Skeletal muscle satellite cell (primary cell): ENCODE measurements around the gene POR.

ENCODE experiments used
- H3K27me3 ChIP-seq: 2 replicates; pipeline ENCODE4 v1.7.0; 2013; ENCODE audit warnings: low read length; ENCODE audit not compliant: control insufficient read depth, insufficient read depth
- H3K36me3 ChIP-seq: 2 replicates; pipeline ENCODE4 v1.7.0; 2013; ENCODE audit warnings: mild to moderate bottlenecking, control low read depth, low read length; ENCODE audit not compliant: insufficient read depth
- H3K4me1 ChIP-seq: 2 replicates; pipeline ENCODE4 v1.7.0; 2013; ENCODE audit warnings: low read length; ENCODE audit not compliant: control insufficient read depth, insufficient read depth
- H3K4me2 ChIP-seq: 2 replicates; pipeline ENCODE4 v1.7.0; 2013; ENCODE audit warnings: mild to moderate bottlenecking, low read length
- H3K4me3 ChIP-seq: 2 replicates; pipeline ENCODE4 v1.7.0; 2013; ENCODE audit warnings: low read length
- H3K9ac ChIP-seq: 2 replicates; pipeline ENCODE4 v1.7.0; 2013; ENCODE audit warnings: mild to moderate bottlenecking, low read depth, low read length, moderate library complexity
- H3K9me3 ChIP-seq: replicated peaks from 2 replicates; pipeline ENCODE4 v1.7.0; 2013; ENCODE audit warnings: mild to moderate bottlenecking, control low read depth, low read length

POR gene

DNA sequence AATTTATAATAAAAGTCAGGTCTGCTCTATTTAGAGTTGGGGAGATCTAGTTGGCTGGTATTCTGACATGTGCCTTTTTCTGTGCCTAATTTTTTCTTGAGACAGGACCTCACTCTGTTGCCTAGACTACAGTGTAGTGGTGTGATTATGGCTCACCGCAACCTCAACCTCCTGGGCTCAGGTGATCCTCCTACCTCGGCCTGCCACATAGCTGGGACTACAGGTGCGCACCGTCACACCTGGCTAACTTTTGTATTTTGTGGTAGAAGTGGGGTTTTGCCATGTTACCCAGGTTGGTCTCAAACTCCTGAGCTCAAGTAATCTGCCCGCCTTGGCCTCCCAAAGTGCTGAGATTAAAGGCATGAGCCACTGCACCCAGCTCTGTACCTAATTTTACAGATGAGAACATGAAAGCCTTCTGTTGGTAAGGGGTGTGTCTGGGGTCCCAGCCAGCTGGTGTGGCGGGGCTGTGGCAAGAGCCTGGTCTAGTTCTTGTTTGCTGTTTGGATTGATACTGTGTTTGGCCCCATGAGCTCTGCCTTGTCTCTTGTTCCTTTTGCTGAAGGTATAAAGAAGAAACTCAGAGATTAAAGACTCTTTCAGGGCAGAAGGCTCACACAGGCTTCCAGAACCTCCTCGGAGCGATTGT, 31.4 kb downstream of the POR start:
- Histone ChIP-seq H3K4me2 (no peak overlapping the region), H3K4me1 (peaks cover 25% of the 10 kb centered on the region), H3K36me3 (peaks cover 3% of the 10 kb centered on the region), H3K9me3 (no peaks in the 10 kb centered on the region), H3K4me3 (no peak overlapping the region), H3K9ac (no peak overlapping the region), H3K27me3 (no peaks in the 10 kb centered on the region)

DNA sequence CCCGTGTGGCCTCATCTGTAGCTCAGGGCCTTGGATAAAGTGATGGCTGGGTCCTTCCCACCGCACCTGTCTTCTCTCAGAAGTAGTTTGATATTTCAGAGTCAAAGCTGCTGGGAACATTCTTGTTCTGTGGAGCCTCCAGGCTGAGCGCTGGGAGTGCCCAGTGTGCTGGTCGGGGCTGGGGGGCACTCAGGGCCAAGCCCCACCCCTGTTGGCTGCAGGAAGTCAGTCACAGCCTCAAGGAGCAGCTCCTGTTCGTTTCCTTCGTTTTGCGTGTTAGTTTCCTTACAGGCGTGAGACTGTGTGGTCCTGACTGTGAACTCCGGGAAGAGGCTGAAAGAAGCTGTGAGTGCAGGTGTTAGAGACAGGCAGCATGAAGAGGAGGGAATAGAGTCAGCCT, 33.2 kb downstream of the POR start:
- Histone ChIP-seq H3K27me3 (no peaks in the 10 kb centered on the region), H3K9me3 (no peaks in the 10 kb centered on the region), H3K36me3 (peaks cover 3% of the 10 kb centered on the region), H3K4me2 (no peak overlapping the region), H3K4me3 (no peak overlapping the region), H3K9ac (no peak overlapping the region), H3K4me1 (peaks cover 25% of the 10 kb centered on the region)

DNA sequence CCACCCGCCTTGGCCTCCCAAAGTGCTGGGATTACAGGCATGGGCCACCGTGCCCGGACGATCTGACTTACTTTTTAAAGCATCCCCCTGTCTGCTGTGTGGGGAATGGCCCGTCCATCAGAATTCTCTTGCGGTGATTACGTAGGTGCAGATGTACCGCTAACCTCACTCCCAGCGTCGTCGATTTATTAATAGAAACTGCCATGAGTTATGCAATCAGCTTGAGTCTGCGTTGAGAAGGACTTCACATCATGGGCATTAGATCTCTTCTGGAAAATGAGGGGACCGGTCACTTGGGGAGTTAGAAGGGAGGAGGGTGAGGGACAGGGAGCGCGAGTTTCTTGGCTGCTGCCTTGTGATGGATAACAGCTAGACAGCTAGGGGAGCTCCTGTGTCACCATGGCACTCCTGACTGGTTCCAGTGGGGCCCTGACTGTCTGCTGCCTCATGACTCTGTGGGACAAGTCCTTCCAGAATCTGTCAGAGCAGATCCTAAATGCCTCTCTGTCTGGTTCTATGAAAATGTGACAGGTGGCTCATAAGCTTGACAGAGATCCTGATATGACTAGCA, 35.2 kb downstream of the POR start:
- peaks cover 8% of the 10 kb centered on the region for H3K4me1 ChIP-seq
- no peaks in the 10 kb centered on the region for H3K27me3 ChIP-seq
- H3K9me3 ChIP-seq = no peaks in the 10 kb centered on the region
- H3K36me3 ChIP-seq = peaks cover 13% of the 10 kb centered on the region
- H3K9ac ChIP-seq = no peak overlapping the region
- H3K4me3 ChIP-seq = no peak overlapping the region
- no peak overlapping the region for H3K4me2 ChIP-seq

DNA sequence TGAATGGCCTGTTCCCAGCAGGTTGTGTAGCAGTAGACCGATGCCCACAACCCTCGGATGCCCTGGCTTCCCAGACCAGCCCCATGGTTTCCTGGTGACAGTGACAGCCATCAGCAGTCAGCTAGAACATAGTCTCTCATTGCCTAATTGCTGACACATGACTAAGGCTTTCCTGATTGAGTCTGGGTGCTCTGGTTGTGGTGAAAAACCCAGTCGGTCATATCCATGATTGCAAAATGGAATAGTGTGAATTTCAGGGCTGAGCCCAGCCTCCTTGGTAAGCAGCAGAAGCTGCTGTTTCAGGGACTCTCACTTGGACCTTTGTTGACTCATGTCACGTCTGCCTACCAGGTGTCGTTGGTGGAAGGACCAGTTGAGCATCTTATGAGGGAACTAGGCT, 36.6 kb downstream of the POR start:
- Histone ChIP-seq H3K4me1 (no peaks in the 10 kb centered on the region), H3K4me2 (no peak overlapping the region), H3K4me3 (no peak overlapping the region), H3K36me3 (peaks cover 20% of the 10 kb centered on the region), H3K9ac (no peak overlapping the region), H3K9me3 (no peaks in the 10 kb centered on the region), H3K27me3 (no peaks in the 10 kb centered on the region)

DNA sequence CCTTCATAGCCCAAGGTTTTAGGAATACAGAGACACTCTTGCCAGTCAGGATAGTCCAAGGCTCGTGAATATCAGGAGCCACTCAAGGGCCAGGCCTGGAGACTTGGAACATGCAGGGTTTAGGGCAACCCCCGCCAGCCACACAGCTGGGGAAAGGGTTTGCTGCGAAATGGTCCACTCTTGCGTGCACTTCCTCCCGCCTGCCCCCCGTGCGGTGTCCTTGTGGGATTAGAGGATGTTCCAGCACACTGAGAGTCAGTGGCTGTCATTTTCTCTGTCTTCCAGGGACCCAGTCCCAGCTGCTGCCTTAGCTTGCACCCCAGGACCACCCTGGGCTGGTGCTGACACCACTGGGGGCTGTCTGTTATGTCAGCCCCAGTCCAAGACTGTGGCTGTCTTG, 38.5 kb downstream of the POR start:
- H3K4me3 ChIP-seq = no peak overlapping the region
- no peak overlapping the region for H3K9ac ChIP-seq
- no peaks in the 10 kb centered on the region for H3K9me3 ChIP-seq
- H3K4me1 ChIP-seq = no peaks in the 10 kb centered on the region
- no peak overlapping the region for H3K4me2 ChIP-seq
- no peaks in the 10 kb centered on the region for H3K27me3 ChIP-seq
- H3K36me3 ChIP-seq = peaks cover 24% of the 10 kb centered on the region

DNA sequence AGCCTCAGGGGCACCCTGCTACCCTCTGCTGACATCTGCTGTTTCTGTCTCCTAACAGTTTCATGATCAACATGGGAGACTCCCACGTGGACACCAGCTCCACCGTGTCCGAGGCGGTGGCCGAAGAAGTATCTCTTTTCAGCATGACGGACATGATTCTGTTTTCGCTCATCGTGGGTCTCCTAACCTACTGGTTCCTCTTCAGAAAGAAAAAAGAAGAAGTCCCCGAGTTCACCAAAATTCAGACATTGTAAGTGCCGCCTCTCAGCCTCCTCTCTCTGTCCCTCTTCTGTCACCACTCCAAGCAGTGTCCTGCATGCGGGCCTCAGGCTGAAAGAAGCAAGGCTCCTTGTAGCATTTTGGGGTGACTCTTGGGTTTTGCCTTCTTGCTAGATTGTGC, 39.0 kb downstream of the POR start:
- H3K4me1 ChIP-seq = no peaks in the 10 kb centered on the region
- no peak overlapping the region for H3K4me3 ChIP-seq
- H3K9ac ChIP-seq = no peak overlapping the region
- no peaks in the 10 kb centered on the region for H3K9me3 ChIP-seq
- peaks cover 24% of the 10 kb centered on the region for H3K36me3 ChIP-seq
- no peaks in the 10 kb centered on the region for H3K27me3 ChIP-seq
- H3K4me2 ChIP-seq = no peak overlapping the region

DNA sequence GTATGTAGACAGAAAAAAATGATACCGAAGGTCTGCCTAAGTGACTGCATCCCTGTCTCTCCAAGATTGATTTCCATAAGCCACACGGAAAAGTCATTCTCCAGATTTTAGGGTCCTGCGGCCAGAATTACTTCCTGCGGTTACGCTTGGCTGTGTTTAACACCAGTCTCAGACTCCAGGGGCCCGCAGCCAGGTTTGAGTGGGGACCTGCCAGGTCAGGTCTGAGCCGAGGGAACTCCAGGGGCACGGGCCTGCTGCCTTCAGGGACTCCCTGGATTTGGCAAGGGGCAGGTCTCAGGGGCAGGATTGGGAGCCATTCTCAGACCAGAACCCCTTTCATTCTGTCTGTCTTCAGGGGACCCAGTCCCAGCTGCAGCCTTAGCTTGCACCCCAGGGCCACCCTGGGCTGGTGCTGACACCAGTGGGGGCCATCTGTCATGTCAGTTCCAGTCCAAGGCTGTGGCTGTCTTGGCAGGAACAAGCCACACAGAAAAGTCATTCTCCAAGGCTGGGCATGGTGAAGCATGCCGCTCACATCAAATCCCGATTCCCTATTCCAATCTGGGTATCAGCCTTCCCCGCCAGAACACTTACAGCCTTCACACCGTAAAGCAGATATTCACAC, 40.5 kb downstream of the POR start:
- Histone ChIP-seq H3K4me3 (no peak overlapping the region), H3K4me2 (no peak overlapping the region), H3K36me3 (peaks cover 24% of the 10 kb centered on the region), H3K9ac (no peak overlapping the region), H3K27me3 (no peaks in the 10 kb centered on the region), H3K9me3 (no peaks in the 10 kb centered on the region), H3K4me1 (no peaks in the 10 kb centered on the region)

DNA sequence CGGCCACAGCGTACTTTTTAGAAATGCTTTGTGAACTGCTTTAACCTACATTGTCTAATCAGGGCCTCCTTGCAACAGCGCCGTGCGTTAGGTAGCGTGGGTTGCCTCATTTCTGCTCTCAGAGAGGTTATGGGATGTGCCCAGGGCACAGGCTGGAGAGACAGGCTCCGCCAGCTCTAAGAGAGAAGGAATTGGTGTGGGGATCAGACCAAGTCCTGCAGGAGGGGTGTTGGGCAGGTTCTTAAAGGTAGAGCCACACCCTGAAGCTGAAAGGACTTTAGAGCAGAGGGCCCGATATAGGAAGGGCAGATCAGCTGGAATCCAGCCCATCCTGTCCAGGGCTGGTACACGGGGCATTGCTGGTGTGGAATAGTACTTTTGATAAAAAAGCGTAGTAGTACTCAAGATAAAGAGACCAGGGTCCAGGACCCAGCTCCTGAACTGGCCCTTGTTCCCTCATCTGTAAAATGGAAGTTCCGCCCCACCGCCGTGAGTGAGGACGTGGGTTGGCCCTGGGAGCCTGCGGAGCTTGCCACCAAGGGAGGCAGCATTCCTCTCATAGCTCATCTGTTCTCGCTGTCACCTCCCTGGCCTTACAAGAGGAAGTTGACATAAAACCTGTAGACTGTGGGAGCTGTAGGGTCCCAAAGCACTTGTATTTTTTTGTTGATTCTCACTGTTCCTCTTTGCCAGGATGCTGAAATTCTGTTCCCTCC, 42.2 kb downstream of the POR start:
- Histone ChIP-seq H3K27me3 (no peaks in the 10 kb centered on the region), H3K36me3 (peaks cover 24% of the 10 kb centered on the region), H3K9me3 (no peaks in the 10 kb centered on the region), H3K9ac (no peak overlapping the region), H3K4me2 (no peak overlapping the region), H3K4me3 (no peak overlapping the region), H3K4me1 (peaks cover 2% of the 10 kb centered on the region)

DNA sequence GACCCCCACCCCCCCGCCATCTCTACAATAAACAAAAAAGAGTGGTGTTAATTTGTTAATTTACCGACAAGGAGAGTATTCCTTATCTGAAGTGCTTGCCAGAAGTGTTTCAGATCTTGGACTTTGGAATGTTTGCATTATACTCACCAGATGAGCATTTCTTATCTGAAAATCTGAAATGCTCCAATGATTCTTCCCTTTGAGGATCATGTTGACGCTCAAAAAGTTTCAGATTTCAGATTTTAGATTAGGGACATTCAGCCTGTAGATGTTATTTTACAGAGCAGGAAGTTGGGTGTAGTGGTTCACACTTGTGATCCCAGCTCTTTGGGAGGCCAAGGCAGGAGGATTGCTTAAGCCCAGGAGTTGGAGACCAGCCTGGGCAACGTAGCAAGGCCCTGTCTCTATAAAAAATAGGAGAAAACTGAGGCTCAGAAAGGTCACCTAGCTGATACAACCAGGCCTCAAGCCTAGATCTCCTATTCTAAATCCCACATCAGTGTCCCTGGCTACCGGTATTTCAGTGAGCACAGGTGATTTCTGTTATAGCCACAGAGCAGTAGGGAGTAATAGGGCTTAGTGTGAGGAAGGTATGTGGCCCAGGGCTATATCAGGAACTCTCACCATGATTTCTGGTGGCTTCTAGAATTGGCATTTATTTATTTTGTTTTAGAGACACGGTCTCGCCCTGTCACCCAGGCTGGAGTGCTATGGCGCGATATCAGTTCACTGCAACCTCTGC, 44.0 kb downstream of the POR start:
- Histone ChIP-seq H3K27me3 (no peaks in the 10 kb centered on the region), H3K36me3 (peaks cover 21% of the 10 kb centered on the region), H3K4me1 (peaks cover 17% of the 10 kb centered on the region), H3K4me3 (no peak overlapping the region), H3K9me3 (no peaks in the 10 kb centered on the region), H3K4me2 (no peak overlapping the region), H3K9ac (no peak overlapping the region)

DNA sequence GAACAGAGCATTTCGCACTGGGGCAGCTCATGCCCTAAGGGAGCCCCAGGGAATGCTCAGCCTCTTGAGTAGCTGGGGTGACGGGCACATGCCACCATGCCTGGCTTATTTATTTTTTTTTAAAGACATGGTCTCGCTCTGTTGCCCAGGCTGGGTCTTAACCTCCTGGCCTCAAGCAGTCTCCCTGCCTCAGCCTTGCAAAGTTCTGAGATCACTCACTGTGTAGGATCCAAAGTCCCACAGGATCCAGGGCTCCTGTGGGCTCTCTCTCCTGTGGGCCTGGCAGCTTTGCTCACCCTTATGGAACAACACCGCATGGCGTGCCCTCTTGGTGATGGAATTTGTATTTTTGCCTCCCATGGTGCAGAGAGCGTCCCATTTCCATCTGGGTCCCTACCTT, 45.4 kb downstream of the POR start:
- Histone ChIP-seq H3K9me3 (no peaks in the 10 kb centered on the region), H3K4me2 (no peak overlapping the region), H3K27me3 (no peaks in the 10 kb centered on the region), H3K4me1 (peaks cover 17% of the 10 kb centered on the region), H3K36me3 (peaks cover 13% of the 10 kb centered on the region), H3K4me3 (no peak overlapping the region), H3K9ac (no peak overlapping the region)

DNA sequence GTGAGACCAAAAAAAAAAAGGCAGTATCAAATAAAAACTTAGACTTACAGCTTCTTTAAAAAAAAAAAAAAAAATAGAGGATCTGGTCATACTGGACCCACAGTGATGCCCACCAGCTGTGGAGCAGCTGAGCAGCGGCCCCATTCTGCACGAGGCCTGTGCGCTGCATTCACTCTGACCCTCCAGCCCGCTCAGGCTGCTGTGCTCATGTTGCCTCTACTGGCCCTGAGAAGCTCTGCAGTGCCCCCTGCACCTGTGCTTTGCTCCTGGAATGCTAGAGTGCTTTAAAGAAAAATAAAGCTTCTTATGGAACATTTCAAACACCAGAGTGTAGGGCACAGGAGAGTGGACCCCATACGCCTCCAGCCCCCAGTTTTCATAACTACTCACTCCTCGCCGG, 46.3 kb downstream of the POR start:
- Histone ChIP-seq H3K4me2 (no peak overlapping the region), H3K9ac (no peak overlapping the region), H3K27me3 (no peaks in the 10 kb centered on the region), H3K9me3 (no peaks in the 10 kb centered on the region), H3K36me3 (peaks cover 7% of the 10 kb centered on the region), H3K4me1 (peaks cover 26% of the 10 kb centered on the region), H3K4me3 (no peak overlapping the region)
